ENCODE data around the gene DMRT1.

DMRT1 gene

GRCh38 chr9:880725-881124, 39.2 kb downstream of the DMRT1 start:
- no peak for ATAC-seq
- no peak for TF ChIP-seq ISL1 (CRISPR knock-in tag; IDR thresholded peaks at IDR 0.05)
- no peak for TF ChIP-seq ARNTL (CRISPR knock-in tag; IDR thresholded peaks at IDR 0.05; ENCODE audit: borderline replicate concordance, low read depth)

DNA sequence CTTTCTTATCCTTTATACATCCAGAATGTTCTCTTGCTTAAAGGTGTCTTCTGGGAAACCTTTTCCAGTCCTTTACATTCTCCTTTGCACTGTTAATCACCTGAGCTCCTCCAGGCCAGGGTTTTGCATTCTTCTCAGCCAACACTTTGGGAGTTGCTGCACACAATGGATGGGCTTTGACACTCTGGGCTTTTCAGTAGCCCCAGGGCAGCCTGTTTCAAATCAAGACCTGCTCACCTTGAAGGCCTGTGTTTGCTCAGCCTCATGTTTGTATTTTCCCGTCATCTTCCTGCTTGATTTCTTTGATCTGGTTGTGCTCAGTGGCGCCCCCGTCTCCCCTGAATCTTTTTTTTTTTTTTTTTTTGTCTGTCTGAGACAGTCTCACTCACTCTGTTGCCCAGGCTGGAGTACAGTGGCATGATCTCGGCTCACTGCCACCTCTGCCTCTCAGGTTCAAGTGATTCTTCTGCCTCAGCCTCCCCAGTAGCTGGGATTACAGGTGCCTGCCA, 41.0 kb downstream of the DMRT1 start:
- no peak for ATAC-seq
- TF ChIP-seq ARNTL (CRISPR knock-in tag; IDR thresholded peaks at IDR 0.05; ENCODE audit: borderline replicate concordance, low read depth) (no peak), TOX (CRISPR knock-in tag; IDR thresholded peaks at IDR 0.05; ENCODE audit: borderline replicate concordance) (no peak)

DNA sequence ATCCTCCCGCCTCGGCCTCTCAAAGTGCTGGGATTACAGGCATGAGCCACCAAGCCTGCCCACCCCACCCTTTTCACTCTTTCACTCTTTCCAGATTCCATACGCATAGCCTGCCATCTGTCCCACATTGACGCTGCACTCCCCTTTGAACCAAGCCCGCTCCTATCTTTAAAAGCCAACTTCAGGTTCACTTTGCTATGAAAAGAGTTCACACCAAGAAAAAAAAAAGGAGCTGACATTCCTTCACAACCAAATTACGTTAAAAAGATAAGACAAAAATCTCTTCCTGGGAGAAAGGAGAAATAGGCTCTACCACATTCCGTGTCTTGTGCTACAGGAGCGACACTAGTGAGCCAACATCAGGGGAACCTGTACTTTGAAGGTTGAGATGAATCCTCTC, 41.5 kb downstream of the DMRT1 start:
- TF ChIP-seq POU6F1 (CRISPR knock-in tag; IDR thresholded peaks at IDR 0.05; ENCODE audit: borderline replicate concordance, low read depth) (no peak), ISL1 (CRISPR knock-in tag; IDR thresholded peaks at IDR 0.05) (no peak), ZFP30 (CRISPR knock-in tag; IDR thresholded peaks at IDR 0.05) (no peak)
- TF ChIP-seq, protein P1, sequence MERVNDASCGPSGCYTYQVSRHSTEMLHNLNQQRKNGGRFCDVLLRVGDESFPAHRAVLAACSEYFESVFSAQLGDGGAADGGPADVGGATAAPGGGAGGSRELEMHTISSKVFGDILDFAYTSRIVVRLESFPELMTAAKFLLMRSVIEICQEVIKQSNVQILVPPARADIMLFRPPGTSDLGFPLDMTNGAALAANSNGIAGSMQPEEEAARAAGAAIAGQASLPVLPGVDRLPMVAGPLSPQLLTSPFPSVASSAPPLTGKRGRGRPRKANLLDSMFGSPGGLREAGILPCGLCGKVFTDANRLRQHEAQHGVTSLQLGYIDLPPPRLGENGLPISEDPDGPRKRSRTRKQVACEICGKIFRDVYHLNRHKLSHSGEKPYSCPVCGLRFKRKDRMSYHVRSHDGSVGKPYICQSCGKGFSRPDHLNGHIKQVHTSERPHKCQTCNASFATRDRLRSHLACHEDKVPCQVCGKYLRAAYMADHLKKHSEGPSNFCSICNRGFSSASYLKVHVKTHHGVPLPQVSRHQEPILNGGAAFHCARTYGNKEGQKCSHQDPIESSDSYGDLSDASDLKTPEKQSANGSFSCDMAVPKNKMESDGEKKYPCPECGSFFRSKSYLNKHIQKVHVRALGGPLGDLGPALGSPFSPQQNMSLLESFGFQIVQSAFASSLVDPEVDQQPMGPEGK (CRISPR knock-in tag; IDR thresholded peaks at IDR 0.05; ENCODE audit: borderline replicate concordance): no peak

DNA sequence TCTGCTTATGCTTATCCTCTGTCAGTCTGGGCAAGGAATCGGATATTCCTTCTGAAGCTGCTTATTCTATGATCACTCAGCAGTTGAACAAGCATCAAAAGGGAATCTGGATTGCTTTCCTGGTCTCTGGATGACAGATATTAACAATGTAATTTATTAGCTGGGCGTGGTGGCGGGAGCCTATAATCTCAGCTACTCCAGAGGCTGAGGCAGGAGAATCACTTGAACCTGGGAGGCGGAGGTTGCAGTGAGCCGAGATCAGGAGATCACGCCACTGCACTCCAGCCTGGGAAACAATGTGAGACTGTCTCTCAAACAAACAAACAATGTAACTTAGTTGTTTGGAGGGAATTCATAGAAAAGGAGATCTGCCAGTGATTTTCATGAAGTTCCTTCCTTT, 45.4 kb downstream of the DMRT1 start:
- TF ChIP-seq ZNF8 (CRISPR knock-in tag; IDR thresholded peaks at IDR 0.05) (no peak), CSRNP3 (CRISPR knock-in tag; IDR thresholded peaks at IDR 0.05) (no peak), PPARA (CRISPR knock-in tag; IDR thresholded peaks at IDR 0.05; ENCODE audit: borderline replicate concordance) (no peak), ISL1 (CRISPR knock-in tag; IDR thresholded peaks at IDR 0.05) (no peak)
- TF ChIP-seq, protein P1 (CRISPR knock-in tag; IDR thresholded peaks at IDR 0.05; ENCODE audit: borderline replicate concordance): no peak
- ATAC-seq: no peak

More for the DNA sequence above, 41.5 kb downstream of the DMRT1 start:
- no peak for ATAC-seq

DNA sequence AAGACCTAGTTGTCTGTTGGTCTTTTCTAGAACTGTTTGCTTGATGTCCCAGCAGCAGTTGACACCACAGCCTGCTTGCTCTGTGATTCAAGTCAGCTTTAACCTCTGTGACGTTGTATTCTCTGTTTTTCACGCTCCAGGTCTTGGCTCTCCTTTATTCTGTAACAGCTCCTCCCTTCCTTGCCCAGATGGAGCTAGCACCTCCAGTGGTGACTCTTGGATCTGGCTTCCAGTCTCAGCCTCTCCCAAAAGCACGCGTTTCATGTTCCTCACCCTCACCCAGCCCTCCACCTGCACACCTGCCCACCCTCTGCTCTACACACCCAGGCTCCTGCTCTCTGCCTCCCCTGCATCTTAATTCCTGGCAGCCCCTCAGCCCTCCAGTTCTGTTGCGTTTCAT, 50.6 kb downstream of the DMRT1 start:
- peak; percentile 46; the same call in 1 of the 3 replicates for ATAC-seq
- TF ChIP-seq ZNF8 (CRISPR knock-in tag; IDR thresholded peaks at IDR 0.05) (no peak), ARNTL (CRISPR knock-in tag; IDR thresholded peaks at IDR 0.05; ENCODE audit: borderline replicate concordance, low read depth) (no peak), ZFP30 (CRISPR knock-in tag; IDR thresholded peaks at IDR 0.05) (no peak), CSDC2 (CRISPR knock-in tag; IDR thresholded peaks at IDR 0.05) (no peak), ISL1 (CRISPR knock-in tag; IDR thresholded peaks at IDR 0.05) (no peak), ZNF70 (CRISPR knock-in tag; IDR thresholded peaks at IDR 0.05) (no peak), RARB (CRISPR knock-in tag; IDR thresholded peaks at IDR 0.05) (no peak), ESRRG (CRISPR knock-in tag; IDR thresholded peaks at IDR 0.05) (no peak), CREB5 (CRISPR knock-in tag; IDR thresholded peaks at IDR 0.05; ENCODE audit: low read depth) (no peak)
- TF ChIP-seq, protein P1 (CRISPR knock-in tag; IDR thresholded peaks at IDR 0.05; ENCODE audit: borderline replicate concordance): no peak
